Stomach smooth muscle (tissue), 2 donors: ENCODE data around the gene STAT5B.
"Not testable (repeated sequence)": the region's sequence is repeated elsewhere in the genome, so short reads cannot be mapped to it uniquely, and the experiment has no call there.

Experiments
- H3K27ac ChIP-seq: one replicate; pipeline ENCODE4 v1.7.0; 2013; ENCODE audit warnings: mild to moderate bottlenecking, low read length, inconsistent platforms
- H3K27me3 ChIP-seq, 2 donors: one replicate each; pipeline ENCODE4 v1.7.0; 2013; ENCODE audit warnings: low read length in 2 of 2; ENCODE audit not compliant: insufficient read depth in 2 of 2, control insufficient read depth in 1 of 2
- H3K36me3 ChIP-seq, 2 donors: one replicate each; pipeline ENCODE4 v1.7.0; 2013; ENCODE audit warnings: low read length in 2 of 2; ENCODE audit not compliant: control insufficient read depth in 2 of 2, insufficient read depth in 2 of 2
- H3K4me1 ChIP-seq: one replicate; pipeline ENCODE4 v1.7.0; 2013; ENCODE audit warnings: low read length; ENCODE audit not compliant: control insufficient read depth, insufficient read depth
- H3K4me3 ChIP-seq, 2 donors: one replicate each; pipeline ENCODE4 v1.7.0; 2013; ENCODE audit warnings: low read length in 2 of 2
- H3K9ac ChIP-seq, 2 donors: one replicate each; pipeline ENCODE4 v1.7.0; 2013; ENCODE audit warnings: low read length in 2 of 2, mild to moderate bottlenecking in 1 of 2
- H3K9me3 ChIP-seq, 2 donors: one replicate each; pipeline ENCODE4 v1.7.0; 2013; ENCODE audit warnings: low read length in 2 of 2; ENCODE audit not compliant: control insufficient read depth in 2 of 2
- donor health status: healthy.
- donor health status: Pancreatic carcinoma.

STAT5B gene

GRCh38 chr17:42276359-42276608 is at the start of gene STAT5B:
Gene STAT5B (minus strand): TSS chr17:42276391. CDS start chr17:42232127, 44,264 bp downstream.
- H3K36me3 ChIP-seq: no peaks in the 10 kb centered on the region
- peaks cover 17% of the 10 kb centered on the region for H3K4me1 ChIP-seq
- no peaks in the 10 kb centered on the region for H3K9me3 ChIP-seq
- H3K27me3 ChIP-seq: no peaks in the 10 kb centered on the region
- H3K27ac ChIP-seq: peak within 1 kb of the TSS; percentile 66
- H3K9ac ChIP-seq: peak within 1 kb of the TSS; percentile 80 to 87
- peak within 1 kb of the TSS; percentile 82 to 88 for H3K4me3 ChIP-seq

- Histone ChIP-seq H3K4me1 (peaks cover 27% of the 10 kb centered on the region), H3K9me3 (no peaks in the 10 kb centered on the region), H3K27me3 (no peaks in the 10 kb centered on the region), H3K27ac (peak overlapping the region; percentile 62), H3K4me3 (no peak overlapping the region), H3K9ac (no peak overlapping the region), H3K36me3 (peaks cover 42 to 51% of the 10 kb centered on the region in 2 donors)
These were observed 48.8 kb upstream of the STAT5B start for GRCh38 chr17:42325026-42325425.

- peaks cover 12% of the 10 kb centered on the region for H3K4me1 ChIP-seq
- peak overlapping the region; percentile 49 for H3K27ac ChIP-seq
- no peak overlapping the region for H3K9ac ChIP-seq
- peaks cover 47 to 53% of the 10 kb centered on the region in 2 donors for H3K36me3 ChIP-seq
- no peaks in the 10 kb centered on the region for H3K9me3 ChIP-seq
- H3K4me3 ChIP-seq: no peak overlapping the region
- H3K27me3 ChIP-seq: no peaks in the 10 kb centered on the region
These were observed 47.1 kb upstream of the STAT5B start for GRCh38 chr17:42323268-42323773.

DNA sequence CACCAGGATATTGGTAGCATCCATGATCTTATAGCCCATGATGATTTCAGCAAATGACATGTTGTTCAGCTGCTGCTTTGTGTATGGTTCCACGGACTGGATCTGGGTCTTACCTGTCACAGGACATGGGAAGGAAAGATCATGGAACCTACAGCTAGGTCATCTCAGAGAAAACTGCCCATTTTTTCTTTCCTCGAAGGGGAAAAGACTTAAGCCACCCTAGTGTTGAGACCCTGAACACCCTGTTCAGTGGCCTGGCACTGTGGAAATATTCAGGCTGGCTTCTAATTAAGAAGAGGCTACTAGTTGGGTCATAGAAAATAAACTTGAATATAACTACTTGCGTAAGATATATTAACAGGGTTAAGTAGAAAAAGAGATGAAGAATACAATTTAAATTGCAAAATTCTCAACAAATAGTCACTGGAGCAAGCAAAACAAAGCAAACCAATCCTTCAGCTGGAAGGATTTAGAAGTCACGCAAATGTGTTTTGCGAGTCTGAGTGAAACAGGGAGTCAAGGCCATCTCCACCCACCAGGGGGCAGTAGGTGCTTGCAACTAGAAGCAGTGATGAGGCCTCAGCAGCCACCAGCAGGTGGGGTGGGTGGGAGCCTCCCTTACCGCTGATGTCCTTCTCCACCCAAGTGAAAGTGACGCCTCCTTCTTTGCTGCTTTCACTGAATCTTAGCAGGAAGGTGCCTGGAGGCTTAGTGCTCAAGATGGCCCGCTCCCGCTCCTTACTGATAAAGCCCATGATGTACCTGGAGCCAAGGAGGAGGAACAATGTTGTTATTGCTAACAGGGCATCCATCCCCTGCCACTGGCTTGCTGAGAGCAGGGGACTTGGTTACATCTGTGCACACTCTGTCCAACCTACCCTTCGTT is 46.4 kb upstream of the STAT5B start:
- Histone ChIP-seq H3K36me3 (peaks cover 51 to 58% of the 10 kb centered on the region in 2 donors), H3K27ac (peak overlapping the region; percentile 49), H3K9ac (peak overlapping the region in 1 of 2 donors; percentile 1), H3K9me3 (no peaks in the 10 kb centered on the region), H3K4me1 (peaks cover 12% of the 10 kb centered on the region), H3K27me3 (no peaks in the 10 kb centered on the region), H3K4me3 (no peak overlapping the region)

DNA sequence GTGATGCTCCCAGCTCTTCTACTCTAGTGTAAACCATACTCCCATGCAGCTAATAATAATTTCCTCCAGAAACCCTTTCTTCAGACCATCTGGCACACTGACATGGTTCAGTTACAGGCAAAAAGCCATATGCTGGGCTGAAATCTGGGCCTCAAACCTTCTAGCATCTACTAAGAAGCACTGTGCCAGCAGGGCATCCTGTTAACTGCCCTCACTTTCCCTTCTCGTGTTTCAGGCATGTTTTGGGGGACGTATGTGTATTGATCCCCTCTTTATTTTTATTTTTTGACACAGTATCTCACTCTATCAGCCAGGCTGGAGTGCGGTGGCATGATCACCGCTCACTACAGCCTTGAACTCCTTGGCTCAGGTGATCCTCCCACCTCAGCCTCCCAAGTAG is 45.4 kb upstream of the STAT5B start:
- no peaks in the 10 kb centered on the region for H3K9me3 ChIP-seq
- peaks cover 12% of the 10 kb centered on the region for H3K4me1 ChIP-seq
- H3K4me3 ChIP-seq: no peak overlapping the region
- H3K27me3 ChIP-seq: no peaks in the 10 kb centered on the region
- H3K36me3 ChIP-seq: peaks cover 60 to 63% of the 10 kb centered on the region in 2 donors
- H3K9ac ChIP-seq: no peak overlapping the region
- H3K27ac ChIP-seq: no peak overlapping the region

- not testable (repeated sequence) for H3K27ac ChIP-seq, H3K27me3 ChIP-seq, H3K4me3 ChIP-seq, H3K4me1 ChIP-seq, H3K9me3 ChIP-seq, H3K9ac ChIP-seq
- H3K36me3 ChIP-seq: peaks cover 61 to 66% of the 10 kb centered on the region in 2 donors
These were observed 41.8 kb upstream of the STAT5B start for GRCh38 chr17:42317967-42318366.

DNA sequence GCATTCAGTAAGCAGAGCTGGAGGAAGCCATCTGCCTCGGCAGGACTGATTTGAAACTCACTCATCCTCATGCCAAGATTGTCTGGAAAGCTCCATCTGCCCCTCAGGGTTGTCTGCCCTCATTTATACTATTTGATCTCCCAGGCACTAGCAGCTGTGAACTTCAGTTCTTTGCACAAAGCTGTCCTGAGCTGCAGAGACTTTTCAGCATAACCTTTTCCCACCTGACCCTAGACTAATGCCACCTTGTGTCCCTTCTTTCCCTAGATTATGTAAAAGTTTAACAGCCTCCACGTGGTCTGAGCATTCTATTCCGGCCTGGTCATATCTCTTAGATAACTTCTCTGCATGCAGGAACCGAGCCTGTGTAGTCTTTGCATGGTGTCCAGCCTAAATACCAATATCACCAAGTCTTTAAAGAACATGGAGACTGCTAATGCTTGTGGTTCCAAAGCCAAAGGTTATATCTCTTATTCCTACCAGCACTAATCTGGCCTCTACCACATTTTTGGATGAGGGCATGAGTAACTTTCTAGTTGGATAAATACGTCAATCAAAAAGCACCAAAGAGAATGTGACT is 41.2 kb upstream of the STAT5B start:
- Histone ChIP-seq H3K9me3 (no peaks in the 10 kb centered on the region), H3K9ac (no peak overlapping the region), H3K4me1 (peaks cover 6% of the 10 kb centered on the region), H3K27me3 (no peaks in the 10 kb centered on the region), H3K36me3 (peaks cover 58 to 62% of the 10 kb centered on the region in 2 donors), H3K4me3 (no peak overlapping the region), H3K27ac (peak overlapping the region; percentile 24)

DNA sequence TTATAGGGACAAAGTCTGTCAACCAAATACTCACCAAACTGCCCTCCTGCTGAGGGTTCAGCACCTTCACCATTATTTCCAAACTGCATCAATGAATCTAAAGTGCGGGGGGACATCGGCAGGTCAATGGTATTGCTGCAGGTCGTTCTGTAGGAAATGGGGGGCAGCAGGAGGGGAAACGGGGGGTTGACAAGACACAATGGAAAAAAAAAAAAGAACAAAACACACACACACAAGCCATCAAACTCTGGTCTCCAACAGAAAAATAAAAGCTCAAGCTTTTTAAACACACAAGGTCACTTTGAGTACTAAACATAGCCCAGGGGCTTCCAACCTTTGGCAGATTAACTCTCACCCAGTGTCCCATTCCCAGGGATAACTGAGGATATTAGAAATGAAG is 40.6 kb upstream of the STAT5B start:
- Histone ChIP-seq H3K4me3 (no peak overlapping the region), H3K9ac (no peak overlapping the region), H3K36me3 (peaks cover 52 to 56% of the 10 kb centered on the region in 2 donors), H3K4me1 (peaks cover 12% of the 10 kb centered on the region), H3K27me3 (no peaks in the 10 kb centered on the region), H3K9me3 (no peaks in the 10 kb centered on the region), H3K27ac (peak overlapping the region; percentile 24)

GRCh38 chr17:42315402-42316156 is 39.4 kb upstream of the STAT5B start:
- Histone ChIP-seq H3K27ac (no peak overlapping the region), H3K4me3 (no peak overlapping the region), H3K4me1 (peaks cover 24% of the 10 kb centered on the region), H3K9me3 (no peaks in the 10 kb centered on the region), H3K36me3 (peaks cover 48 to 50% of the 10 kb centered on the region in 2 donors), H3K27me3 (no peaks in the 10 kb centered on the region), H3K9ac (no peak overlapping the region)

DNA sequence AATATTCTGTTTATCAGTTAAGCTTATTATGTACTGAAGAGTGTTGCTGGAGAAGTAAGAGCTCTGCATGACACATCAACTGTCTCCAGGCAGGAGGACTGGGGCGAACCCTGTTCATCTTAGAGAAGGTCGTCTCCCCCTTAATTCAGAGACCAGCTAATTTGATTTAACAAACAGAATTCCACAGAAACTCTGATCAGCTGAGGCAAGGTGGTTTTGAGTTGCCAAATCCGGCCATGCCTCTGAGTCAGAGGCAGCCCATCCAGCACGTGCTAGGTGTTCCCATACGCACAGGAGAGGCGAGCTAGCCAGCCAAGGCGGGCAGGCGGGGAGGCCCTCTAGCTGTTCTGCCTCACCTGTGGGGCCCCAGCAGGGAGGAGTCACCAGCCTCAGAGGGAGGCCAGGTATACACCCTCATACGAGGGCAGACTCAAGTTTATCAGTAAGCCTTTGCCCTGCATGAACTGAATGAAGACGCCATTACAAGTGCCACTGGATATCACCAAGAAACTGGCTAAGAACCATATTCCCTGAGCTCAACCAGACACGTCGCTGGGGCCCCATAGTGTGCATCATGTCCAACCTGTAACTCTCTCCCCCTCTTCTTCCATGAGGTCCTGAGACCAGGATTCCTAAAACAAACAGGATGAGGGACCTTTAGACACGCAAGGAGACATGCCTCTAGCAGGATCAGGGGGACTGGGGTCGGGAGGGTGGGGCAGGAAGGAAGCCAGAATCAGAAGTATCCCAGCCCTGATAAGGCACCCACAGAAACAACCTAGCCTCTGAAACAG is 37.8 kb upstream of the STAT5B start:
- peaks cover 45 to 46% of the 10 kb centered on the region in 2 donors for H3K36me3 ChIP-seq
- peaks cover 35% of the 10 kb centered on the region for H3K4me1 ChIP-seq
- H3K27ac ChIP-seq: peak overlapping the region; percentile 55

More for the DNA sequence above, 37.8 kb upstream of the STAT5B start:
- Histone ChIP-seq H3K4me3 (no peak overlapping the region), H3K9ac (no peak overlapping the region), H3K9me3 (no peaks in the 10 kb centered on the region), H3K27me3 (no peaks in the 10 kb centered on the region)
